Endothelial cell of umbilical vein (primary cell): ENCODE measurements around the gene EPHX1. TPM values are rescaled to one million over a fixed set of nuclear protein-coding genes. Genes with fewer than 3 reads are reported as not detected.

ENCODE experiments used
- BruUV-seq: library from RNA; stranded (reverse); fragments of 400-500 nt; replicated peaks from 2 replicates; lab custom pipeline; 2021; lab: Mats Ljungman, UMichigan
- CTCF ChIA-PET: fragments of 300-600, 350-600 bp; sonication (Branson Sonifier 250); formaldehyde crosslinking; loops from one replicate; lab custom pipeline; 2021; ENCODE audit warnings: antibody characterized with exemption, inconsistent platforms; lab: Charles Lee
- POLR2A ChIA-PET: fragments of 300-600, 350-600 bp; sonication (Branson Sonifier 250); formaldehyde crosslinking; loops from one replicate; lab custom pipeline; 2021; ENCODE audit warnings: antibody characterized with exemption, inconsistent platforms; lab: Charles Lee
- DNase-seq: peaks from one replicate; pipeline ENCODE4 v3.0.0-alpha.2; 2011; ENCODE audit warnings: low read depth, low spot score
- FAIRE-seq: peaks from 2 replicates; lab custom pipeline; 2011; peaks lifted over from hg19 to GRCh38; lab: Jason Lieb, UNC
- H2AFZ ChIP-seq: 2 replicates; pipeline ENCODE4 v1.6.0; 2012; ENCODE audit warnings: low read depth, low read length, control low read depth, inconsistent platforms
- H3K27ac ChIP-seq: 2 replicates; pipeline ENCODE4 v1.5.1; 2011; ENCODE audit warnings: low read depth, mild to moderate bottlenecking, control low read depth, low read length, moderate library complexity; ENCODE audit not compliant: insufficient read depth
- H3K27me3 ChIP-seq, 2 experiments: 2 replicates each; pipeline versions ENCODE4 v1.6.0 to v1.6.1; 2011; ENCODE audit warnings: low read length in 2 of 2, mixed read lengths in 1 of 2; ENCODE audit not compliant: control insufficient read depth in 2 of 2, insufficient read depth in 2 of 2
- H3K36me3 ChIP-seq, 2 experiments: 2 replicates in 1 of 2; 3 replicates in 1 of 2; pipeline ENCODE4 v1.5.1; 2011; ENCODE audit warnings: low read length in 2 of 2, mild to moderate bottlenecking in 1 of 2, moderate library complexity in 1 of 2; ENCODE audit not compliant: control insufficient read depth in 2 of 2, insufficient read depth in 2 of 2; ENCODE audit errors: extremely low read depth in 1 of 2
- H3K4me1 ChIP-seq: 3 replicates; pipeline ENCODE4 v1.5.1; 2011; ENCODE audit warnings: mild to moderate bottlenecking, low read length; ENCODE audit not compliant: control insufficient read depth, insufficient read depth; ENCODE audit errors: extremely low read depth
- H3K4me2 ChIP-seq: 2 replicates; pipeline ENCODE4 v1.6.1; 2011; ENCODE audit warnings: low read length, control low read depth, mixed read lengths; ENCODE audit not compliant: insufficient read depth
- H3K4me3 ChIP-seq, 3 experiments: fragments of 200-600 bp in 1 of 3; sonication (generic), shearing (Covaris generic) in 1 of 3; replicated peaks in 1 of 3; 2 replicates each; pipeline ENCODE4 v1.5.1; 2011 to 2016; ENCODE audit warnings: control low read depth in 3 of 3, low read length in 3 of 3, mild to moderate bottlenecking in 2 of 3, inconsistent platforms in 1 of 3, low read depth in 1 of 3, moderate library complexity in 1 of 3; ENCODE audit not compliant: insufficient read depth in 1 of 3
- H3K79me2 ChIP-seq: 2 replicates; pipeline ENCODE4 v1.6.0; 2012; ENCODE audit warnings: low read length, inconsistent platforms; ENCODE audit not compliant: control insufficient read depth, insufficient read depth
- H3K9ac ChIP-seq: replicated peaks from 2 replicates; pipeline ENCODE3; 2011; ENCODE audit warnings: low read length, control low read depth; ENCODE audit not compliant: insufficient read depth; ENCODE audit errors: extremely low read depth
- H3K9me1 ChIP-seq: replicated peaks from 3 replicates; pipeline ENCODE4 v1.6.0; 2011; ENCODE audit warnings: mild to moderate bottlenecking, low read length; ENCODE audit not compliant: control insufficient read depth, insufficient read depth; ENCODE audit errors: extremely low read depth
- H3K9me3 ChIP-seq: replicated peaks from 2 replicates; pipeline ENCODE4 v1.5.1; 2012; ENCODE audit warnings: low read length, inconsistent platforms; ENCODE audit not compliant: control insufficient read depth, insufficient read depth
- H4K20me1 ChIP-seq: replicated peaks from 2 replicates; pipeline ENCODE3; 2011; ENCODE audit warnings: mild to moderate bottlenecking, low read length; ENCODE audit not compliant: control insufficient read depth, insufficient read depth; ENCODE audit errors: extremely low read depth
- EZH2 ChIP-seq: IDR thresholded peaks from 2 replicates; pipeline ENCODE4 v1.6.1; 2012; ENCODE audit warnings: borderline replicate concordance, low read depth, mild to moderate bottlenecking, moderate library complexity, low read length, inconsistent platforms; ENCODE audit not compliant: severe bottlenecking
- FOS ChIP-seq: IDR thresholded peaks from 2 replicates; pipeline ENCODE4 v1.6.1; 2011; ENCODE audit warnings: mild to moderate bottlenecking, low read length, moderate library complexity, borderline replicate concordance; ENCODE audit not compliant: insufficient read depth
- GATA2 ChIP-seq: IDR thresholded peaks from 2 replicates; pipeline ENCODE4 v1.7.0; 2011; ENCODE audit warnings: low read depth, mild to moderate bottlenecking, moderate library complexity, mixed read lengths, low read length; ENCODE audit not compliant: insufficient read length, insufficient read depth
- JUN ChIP-seq: IDR thresholded peaks from 2 replicates; pipeline ENCODE4 v1.6.1; 2011; ENCODE audit warnings: borderline replicate concordance, low read depth; ENCODE audit not compliant: insufficient read length, insufficient read depth
- MYC ChIP-seq: IDR thresholded peaks from one replicate; pipeline ENCODE4 v1.6.1; 2011; ENCODE audit warnings: mild to moderate bottlenecking, low read depth, low read length
- POLR2A ChIP-seq: IDR thresholded peaks from 2 replicates; pipeline ENCODE4 v1.6.1; 2012; ENCODE audit warnings: low read depth, mild to moderate bottlenecking, control low read depth, low read length
- POLR2AphosphoS5 ChIP-seq: IDR thresholded peaks from 2 replicates; pipeline ENCODE4 v1.6.1; 2012; ENCODE audit warnings: low read depth, mild to moderate bottlenecking, control low read depth, low read length, moderate library complexity; ENCODE audit not compliant: insufficient read depth
- dilution Hi-C: fragments of 300-500 bp; cut with MboI; formaldehyde crosslinking; loops from one replicate; pipeline ENCODE4 v1.15.0; 2019; ENCODE audit warnings: low sequenced_read_pairs; ENCODE audit not compliant: extremely low pct_ligation_motif_present
- intact Hi-C: fragments of 100-400 bp; cut with micrococcal nuclease; formaldehyde crosslinking; loops from one replicate; pipeline ENCODE4 v1.10.0; 2022
- polyA plus RNA-seq, 4 experiments: library from polyadenylated mRNA; depleted of rRNA in 3 of 4; stranded (reverse) in 3 of 4; unstranded in 1 of 4; fragments of >200 nt; gene quantifications; 2 replicates each; pipeline versions ENCODE4 v1.2.1 to v1.2.3, GENCODE V29; 2011 to 2012; ENCODE audit warnings: missing spikeins in 1 of 4
- total RNA-seq: library from RNA; stranded (reverse); gene quantifications from 2 replicates; pipeline ENCODE4 v1.2.3, GENCODE V29; 2021
- TF ChIP-seq, protein P1 (sequence below): IDR thresholded peaks from 2 replicates; pipeline ENCODE4 v1.6.1; 2011; ENCODE audit not compliant: insufficient read depth, insufficient read length
- TF ChIP-seq, protein P2 (sequence below), 2 donors: IDR thresholded peaks; 1 replicate in 1 of 2; 2 replicates in 1 of 2; pipeline ENCODE4 v1.5.1; 2011; ENCODE audit warnings: low read length in 2 of 2, mild to moderate bottlenecking in 2 of 2, moderate library complexity in 2 of 2, control low read depth in 1 of 2, inconsistent platforms in 1 of 2, low read depth in 1 of 2; ENCODE audit not compliant: insufficient read depth in 1 of 2; ENCODE audit errors: extremely low read depth in 1 of 2

The EPHX1 gene
- total and polyA plus RNA-seq, 2 donors (not counting 3 experiments of a cell fraction or from before 2014, with no cell fraction given): 23.7 to 25.2 TPM

DNA sequence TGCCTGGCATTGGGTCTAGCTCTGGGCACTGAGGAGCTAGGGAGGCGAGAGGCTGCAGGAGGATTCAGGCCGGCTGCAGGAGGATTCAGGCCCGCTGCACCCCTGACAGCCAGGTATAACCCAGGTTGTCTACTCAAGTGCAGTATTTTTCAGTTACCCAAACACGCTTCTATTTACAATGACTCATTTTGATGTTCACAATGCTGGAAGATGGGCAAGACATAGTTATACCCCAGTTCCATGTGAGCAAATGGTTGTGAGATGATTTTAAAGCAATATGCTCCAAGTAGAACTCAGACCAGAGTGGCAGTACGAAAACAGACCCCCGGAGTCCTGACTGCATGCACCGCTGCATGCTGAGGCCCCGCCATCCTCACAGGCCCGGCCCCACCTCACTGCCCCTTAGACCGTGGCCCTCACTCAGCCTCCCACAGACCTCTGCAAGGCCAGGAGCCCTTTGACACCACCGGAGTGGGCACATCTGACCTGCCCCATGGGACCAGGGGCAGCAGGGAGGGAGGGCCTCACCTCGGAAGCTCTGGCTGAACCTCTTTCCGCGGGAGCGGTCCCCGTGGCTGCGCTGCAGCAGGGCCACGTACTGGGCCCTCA is 78.5 kb downstream of the EPHX1 start:
- dilution Hi-C loops (no loop called here), intact Hi-C loops (no loop called here)
- Histone ChIP-seq H3K4me2 (no peak overlapping the region), H3K9ac (no peak overlapping the region), H3K9me3 (no peaks in the 10 kb centered on the region), H2AFZ (no peak overlapping the region), H3K27ac (no peak overlapping the region), H4K20me1 (no peaks in the 10 kb centered on the region), H3K27me3 (no peaks in the 10 kb centered on the region), H3K4me1 (no peaks in the 10 kb centered on the region), H3K9me1 (no peaks in the 10 kb centered on the region), H3K36me3 (no peaks in the 10 kb centered on the region), H3K4me3 (no peak overlapping the region), H3K79me2 (no peaks in the 10 kb centered on the region)
- TF ChIP-seq, protein P1, sequence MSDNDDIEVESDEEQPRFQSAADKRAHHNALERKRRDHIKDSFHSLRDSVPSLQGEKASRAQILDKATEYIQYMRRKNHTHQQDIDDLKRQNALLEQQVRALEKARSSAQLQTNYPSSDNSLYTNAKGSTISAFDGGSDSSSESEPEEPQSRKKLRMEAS: no peak
- TF ChIP-seq, protein P2, sequence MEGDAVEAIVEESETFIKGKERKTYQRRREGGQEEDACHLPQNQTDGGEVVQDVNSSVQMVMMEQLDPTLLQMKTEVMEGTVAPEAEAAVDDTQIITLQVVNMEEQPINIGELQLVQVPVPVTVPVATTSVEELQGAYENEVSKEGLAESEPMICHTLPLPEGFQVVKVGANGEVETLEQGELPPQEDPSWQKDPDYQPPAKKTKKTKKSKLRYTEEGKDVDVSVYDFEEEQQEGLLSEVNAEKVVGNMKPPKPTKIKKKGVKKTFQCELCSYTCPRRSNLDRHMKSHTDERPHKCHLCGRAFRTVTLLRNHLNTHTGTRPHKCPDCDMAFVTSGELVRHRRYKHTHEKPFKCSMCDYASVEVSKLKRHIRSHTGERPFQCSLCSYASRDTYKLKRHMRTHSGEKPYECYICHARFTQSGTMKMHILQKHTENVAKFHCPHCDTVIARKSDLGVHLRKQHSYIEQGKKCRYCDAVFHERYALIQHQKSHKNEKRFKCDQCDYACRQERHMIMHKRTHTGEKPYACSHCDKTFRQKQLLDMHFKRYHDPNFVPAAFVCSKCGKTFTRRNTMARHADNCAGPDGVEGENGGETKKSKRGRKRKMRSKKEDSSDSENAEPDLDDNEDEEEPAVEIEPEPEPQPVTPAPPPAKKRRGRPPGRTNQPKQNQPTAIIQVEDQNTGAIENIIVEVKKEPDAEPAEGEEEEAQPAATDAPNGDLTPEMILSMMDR (IDR thresholded peaks at IDR 0.05; ENCODE audit: extremely low read depth in 1 of 2, insufficient read depth in 1 of 2, low read depth in 1 of 2, low read length in 2 of 2): no peak
- TF ChIP-seq POLR2AphosphoS5: no peak
- no peak for TF ChIP-seq POLR2A
- no peak for TF ChIP-seq GATA2
- TF ChIP-seq JUN: no peak
- TF ChIP-seq FOS: no peak
- TF ChIP-seq EZH2: no peak
- TF ChIP-seq MYC: no peak
- DNase-seq (no peak), FAIRE-seq (no peak)
- ChIA-PET CTCF (interaction anchor here (0.8 to 1.4 kb wide), 2 partner anchors 7 to 11 kb away, joined by 3 read pairs; no protein-coding TSS in a partner anchor), POLR2A (no interaction called here)
- no TSS peak for BruUV-seq
